OCI-LY1 (cell line): Measurements from ENCODE around the gene FAM13A.
"Not testable (repeated sequence)": the region's sequence is repeated elsewhere in the genome, so short reads cannot be mapped to it uniquely, and the experiment has no call there.

Experiments
- H2AFZ ChIP-seq: fragments of 200-600 bp; sonication (generic), shearing (Covaris generic); 2 replicates; pipeline ENCODE4 v1.6.0; 2014; ENCODE audit warnings: antibody characterized with exemption, mild to moderate bottlenecking, low read length
- H3F3A ChIP-seq: fragments of 200-600 bp; sonication (generic), shearing (Covaris generic); 2 replicates; pipeline ENCODE4 v1.6.0; 2014; ENCODE audit warnings: mild to moderate bottlenecking, antibody characterized with exemption, low read length, moderate library complexity; ENCODE audit not compliant: insufficient read depth
- H3K27ac ChIP-seq: fragments of 200-600 bp; sonication (generic); 2 replicates; pipeline ENCODE4 v1.5.1; 2014; ENCODE audit warnings: low read length, mixed run types, mild to moderate bottlenecking, low read depth; ENCODE audit not compliant: poor library complexity, severe bottlenecking
- H3K27me3 ChIP-seq: fragments of 200-600 bp; sonication (generic); 2 replicates; pipeline ENCODE4 v1.6.0; 2014; ENCODE audit warnings: antibody characterized with exemption, mild to moderate bottlenecking, low read length, moderate library complexity; ENCODE audit not compliant: insufficient read depth
- H3K36me3 ChIP-seq: fragments of 200-600 bp; sonication (generic); 2 replicates; pipeline ENCODE4 v1.6.1; 2014; ENCODE audit warnings: mild to moderate bottlenecking, antibody characterized with exemption, low read length, moderate library complexity, mixed read lengths; ENCODE audit not compliant: insufficient read depth
- H3K4me1 ChIP-seq: fragments of 200-600 bp; sonication (generic); 2 replicates; pipeline ENCODE4 v1.5.1; 2014; ENCODE audit warnings: mild to moderate bottlenecking, low read length, moderate library complexity; ENCODE audit not compliant: insufficient read depth, severe bottlenecking
- H3K4me2 ChIP-seq: fragments of 200-600 bp; sonication (generic), shearing (Covaris generic); 2 replicates; pipeline ENCODE4 v1.6.1; 2014; ENCODE audit warnings: low read length
- H3K4me3 ChIP-seq: fragments of 200-600 bp; sonication (generic); 2 replicates; pipeline ENCODE4 v1.5.1; 2014; ENCODE audit warnings: low read length, low read depth, mild to moderate bottlenecking, mixed read lengths; ENCODE audit not compliant: poor library complexity, severe bottlenecking
- H3K79me2 ChIP-seq: fragments of 200-600 bp; shearing (Covaris generic); 2 replicates; pipeline ENCODE4 v1.6.1; 2016; ENCODE audit warnings: mixed run types, low read length, mixed read lengths; ENCODE audit not compliant: insufficient read depth
- H3K9ac ChIP-seq: fragments of 200-600 bp; sonication (generic), shearing (Covaris generic); 2 replicates; pipeline ENCODE4 v1.6.1; 2014; ENCODE audit warnings: mild to moderate bottlenecking, low read length, mixed read lengths
- H3K9me2 ChIP-seq: fragments of 200-600 bp; sonication (generic), shearing (Covaris generic); 2 replicates; pipeline ENCODE4 v1.6.1; 2014; ENCODE audit warnings: low read depth, mild to moderate bottlenecking, low read length, mixed read lengths
- H3K9me3 ChIP-seq: fragments of 200-600 bp; shearing (Covaris generic); 2 replicates; pipeline ENCODE4 v1.6.1; 2014; ENCODE audit warnings: low read length, mixed read lengths
- H4K20me1 ChIP-seq: fragments of 200-600 bp; sonication (generic), shearing (Covaris generic); 2 replicates; pipeline ENCODE4 v1.6.0; 2016; ENCODE audit warnings: mild to moderate bottlenecking, low read length; ENCODE audit not compliant: insufficient read depth
- EZH2 ChIP-seq: fragments of 200-600 bp; sonication (generic), shearing (Covaris generic); IDR thresholded peaks from 2 replicates; pipeline ENCODE4 v1.8.0; 2017; ENCODE audit warnings: borderline replicate concordance, mixed run types, mild to moderate bottlenecking, antibody characterized with exemption, low read length, moderate library complexity, mixed read lengths
- TF ChIP-seq, protein P1 (sequence below): fragments of 200-600 bp; sonication (generic), shearing (Covaris generic); IDR thresholded peaks from 2 replicates; pipeline ENCODE4 v1.5.1; 2017; ENCODE audit warnings: mild to moderate bottlenecking, antibody characterized with exemption, low read length, moderate library complexity, mixed read lengths

The FAM13A gene

DNA sequence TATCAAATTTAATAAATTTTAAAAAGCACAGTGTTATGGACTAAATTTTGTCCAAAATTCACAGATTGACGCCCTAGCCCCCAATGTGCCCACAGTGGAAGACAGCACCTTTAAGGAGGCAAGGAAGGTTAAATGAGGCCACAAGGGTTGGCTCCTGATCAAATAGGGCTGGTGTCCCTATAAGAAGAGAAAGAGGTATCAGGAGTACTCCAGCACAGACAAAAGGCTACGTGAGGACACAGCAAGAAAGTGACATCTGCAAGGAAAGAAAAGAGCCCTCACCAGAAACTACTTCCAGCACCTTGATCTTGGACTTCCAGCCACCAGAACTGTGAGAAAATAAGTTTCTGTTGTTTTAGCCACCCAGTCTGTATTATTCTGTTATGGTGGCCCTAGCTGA is 48.8 kb downstream of the FAM13A start:
- Histone ChIP-seq H3K36me3 (no peaks in the 10 kb centered on the region), H3K27ac (no peak overlapping the region), H3K4me1 (no peaks in the 10 kb centered on the region), H3K9me3 (no peaks in the 10 kb centered on the region), H3K4me2 (no peak overlapping the region), H3K27me3 (no peaks in the 10 kb centered on the region), H3K79me2 (no peaks in the 10 kb centered on the region), H3K9me2 (no peaks in the 10 kb centered on the region), H2AFZ (no peak overlapping the region), H3K9ac (no peak overlapping the region), H3K4me3 (no peak overlapping the region), H4K20me1 (no peaks in the 10 kb centered on the region), H3F3A (no peaks in the 10 kb centered on the region)
- TF ChIP-seq EZH2: no peak
- TF ChIP-seq, protein P1, sequence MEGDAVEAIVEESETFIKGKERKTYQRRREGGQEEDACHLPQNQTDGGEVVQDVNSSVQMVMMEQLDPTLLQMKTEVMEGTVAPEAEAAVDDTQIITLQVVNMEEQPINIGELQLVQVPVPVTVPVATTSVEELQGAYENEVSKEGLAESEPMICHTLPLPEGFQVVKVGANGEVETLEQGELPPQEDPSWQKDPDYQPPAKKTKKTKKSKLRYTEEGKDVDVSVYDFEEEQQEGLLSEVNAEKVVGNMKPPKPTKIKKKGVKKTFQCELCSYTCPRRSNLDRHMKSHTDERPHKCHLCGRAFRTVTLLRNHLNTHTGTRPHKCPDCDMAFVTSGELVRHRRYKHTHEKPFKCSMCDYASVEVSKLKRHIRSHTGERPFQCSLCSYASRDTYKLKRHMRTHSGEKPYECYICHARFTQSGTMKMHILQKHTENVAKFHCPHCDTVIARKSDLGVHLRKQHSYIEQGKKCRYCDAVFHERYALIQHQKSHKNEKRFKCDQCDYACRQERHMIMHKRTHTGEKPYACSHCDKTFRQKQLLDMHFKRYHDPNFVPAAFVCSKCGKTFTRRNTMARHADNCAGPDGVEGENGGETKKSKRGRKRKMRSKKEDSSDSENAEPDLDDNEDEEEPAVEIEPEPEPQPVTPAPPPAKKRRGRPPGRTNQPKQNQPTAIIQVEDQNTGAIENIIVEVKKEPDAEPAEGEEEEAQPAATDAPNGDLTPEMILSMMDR: no peak

DNA sequence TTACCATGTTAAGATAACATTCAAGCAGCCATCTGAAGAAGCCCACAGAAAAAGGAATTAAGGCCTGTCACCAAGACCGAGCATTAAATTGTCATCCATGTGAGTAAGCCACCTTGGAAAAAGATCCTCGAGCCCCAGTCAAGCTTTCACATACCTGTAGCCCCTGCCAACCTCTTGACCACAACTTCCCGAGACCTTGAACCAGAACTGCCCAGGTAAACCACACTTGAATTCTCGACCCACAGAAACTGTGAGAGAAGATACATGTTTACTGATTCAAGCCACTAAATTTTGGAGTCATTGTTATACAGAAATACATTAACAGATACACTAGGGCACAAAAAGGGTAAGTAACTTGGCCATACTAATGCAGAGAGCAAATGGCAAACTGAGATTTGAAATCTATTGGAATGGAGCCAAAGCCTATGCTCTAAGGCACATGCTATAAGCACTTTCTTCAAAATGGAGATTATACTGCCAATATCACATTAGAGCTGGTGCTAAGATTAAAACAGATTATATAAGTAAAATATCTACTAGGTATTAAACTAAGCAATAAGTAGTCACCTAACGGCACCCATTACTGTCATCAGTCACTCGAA is 49.5 kb downstream of the FAM13A start:
- Histone ChIP-seq H3K9me3 (no peaks in the 10 kb centered on the region), H3K9me2 (no peaks in the 10 kb centered on the region), H2AFZ (no peak overlapping the region), H3K9ac (no peak overlapping the region), H3F3A (no peaks in the 10 kb centered on the region), H3K27ac (no peak overlapping the region), H3K4me2 (no peak overlapping the region), H3K4me1 (no peaks in the 10 kb centered on the region), H3K27me3 (no peaks in the 10 kb centered on the region), H3K4me3 (no peak overlapping the region), H3K79me2 (no peaks in the 10 kb centered on the region), H4K20me1 (no peaks in the 10 kb centered on the region), H3K36me3 (no peaks in the 10 kb centered on the region)
- TF ChIP-seq, protein P1: no peak
- TF ChIP-seq EZH2: no peak

DNA sequence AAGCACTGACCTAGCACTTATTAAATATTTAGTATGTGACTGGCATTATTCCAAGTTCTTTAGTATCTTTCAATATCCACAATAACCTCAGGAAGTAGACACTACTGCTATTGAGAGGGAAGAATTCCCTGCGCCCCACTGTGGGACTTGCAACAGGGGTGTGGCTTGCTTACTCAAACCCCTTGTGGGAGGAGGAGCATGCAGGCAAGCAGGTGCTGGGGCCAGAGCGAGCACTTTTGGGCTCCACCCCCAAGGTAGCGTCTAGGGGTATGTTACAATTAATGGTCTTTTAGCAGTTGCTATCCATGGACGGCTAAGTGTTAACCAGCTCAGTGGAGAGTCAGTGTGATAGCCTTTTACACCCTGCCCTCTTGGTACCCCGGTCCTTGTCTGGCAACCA is 50.7 kb downstream of the FAM13A start:
- no peak overlapping the region for H3K4me3 ChIP-seq
- H2AFZ ChIP-seq: no peak overlapping the region
- no peaks in the 10 kb centered on the region for H3K27me3 ChIP-seq
- no peaks in the 10 kb centered on the region for H3K9me2 ChIP-seq
- H3K27ac ChIP-seq: no peak overlapping the region
- no peak overlapping the region for H3K9ac ChIP-seq
- H3F3A ChIP-seq: no peaks in the 10 kb centered on the region
- no peaks in the 10 kb centered on the region for H3K9me3 ChIP-seq
- no peaks in the 10 kb centered on the region for H3K36me3 ChIP-seq
- no peaks in the 10 kb centered on the region for H4K20me1 ChIP-seq
- TF ChIP-seq, protein P1: no peak
- TF ChIP-seq EZH2: no peak
- H3K4me1 ChIP-seq: no peaks in the 10 kb centered on the region
- no peaks in the 10 kb centered on the region for H3K79me2 ChIP-seq
- H3K4me2 ChIP-seq: no peak overlapping the region

DNA sequence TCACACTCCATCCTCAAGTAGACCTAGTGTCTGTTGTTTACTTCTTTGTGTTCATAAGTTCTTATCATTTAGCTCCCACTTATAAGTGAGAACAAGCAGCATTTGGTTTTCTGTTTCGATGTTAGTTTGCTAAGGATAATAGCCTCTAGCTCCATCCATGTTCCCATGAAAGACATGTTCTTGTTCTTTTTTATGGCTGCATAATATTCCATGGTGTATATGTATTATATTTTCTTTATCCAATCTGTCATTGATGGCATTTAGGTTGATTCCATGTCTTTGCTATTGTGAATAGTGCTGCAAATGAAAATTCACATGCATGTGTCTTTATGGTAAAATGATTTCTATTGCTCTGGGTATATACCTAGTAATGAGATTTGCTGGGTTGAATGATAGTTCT is 51.9 kb downstream of the FAM13A start:
- not testable (repeated sequence) for H3F3A ChIP-seq, H3K9me2 ChIP-seq, H3K9me3 ChIP-seq, H3K27ac ChIP-seq, H3K4me2 ChIP-seq, H3K27me3 ChIP-seq, H3K79me2 ChIP-seq, H3K9ac ChIP-seq, H3K36me3 ChIP-seq, H2AFZ ChIP-seq, H4K20me1 ChIP-seq, H3K4me3 ChIP-seq, H3K4me1 ChIP-seq
